Prostate gland (tissue), 2 donors: Measurements from ENCODE around the gene APBA2. TPM values are rescaled to one million over a fixed set of nuclear protein-coding genes. Genes with fewer than 3 reads are reported as not detected.

ENCODE experiments used
- DNase-seq: peaks from one replicate; pipeline ENCODE4 v3.0.0-alpha.2; 2019; ENCODE audit warnings: low spot score
- H3K27ac ChIP-seq, 2 donors: fragments of 200-600 bp; sonication (generic); 2 replicates each; pipeline ENCODE4 v1.5.1; 2017 to 2019
- H3K27me3 ChIP-seq: fragments of 200-600 bp; sonication (generic); replicated peaks from 2 replicates; pipeline ENCODE4 v1.5.1; 2019; ENCODE audit not compliant: insufficient read depth
- H3K36me3 ChIP-seq, 2 donors: fragments of 200-600 bp; sonication (generic); 1 replicate in 1 of 2; 2 replicates in 1 of 2; pipeline versions ENCODE4 v1.5.1 to v1.8.1; 2017 to 2019
- H3K4me1 ChIP-seq: fragments of 200-600 bp; sonication (generic); replicated peaks from 2 replicates; pipeline ENCODE4 v1.5.1; 2019
- H3K4me3 ChIP-seq, 2 donors: fragments of 200-600 bp; sonication (generic); 2 replicates each; pipeline ENCODE4 v1.5.1; 2017 to 2019
- H3K9me3 ChIP-seq: fragments of 200-600 bp; sonication (generic); 2 replicates; pipeline ENCODE4 v1.5.1; 2017
- CTCF ChIP-seq, 4 experiments: fragments of 200-600 bp in 2 of 4; fragments of 450-650 bp in 2 of 4; sonication (generic) in 2 of 4; IDR thresholded peaks; 1 replicate in 3 of 4; 2 replicates in 1 of 4; pipeline ENCODE4 v1.5.1; 2016 to 2019; ENCODE audit warnings: antibody characterized with exemption in 4 of 4, mild to moderate bottlenecking in 2 of 4, moderate library complexity in 2 of 4
- POLR2A ChIP-seq: fragments of 450-650 bp; IDR thresholded peaks from one replicate; pipeline ENCODE4 v1.6.1; 2016; ENCODE audit warnings: antibody characterized with exemption, mild to moderate bottlenecking
- POLR2AphosphoS5 ChIP-seq: sonication (generic); formaldehyde crosslinking; IDR thresholded peaks from one replicate; pipeline ENCODE4 v1.6.1; 2017; ENCODE audit warnings: antibody characterized with exemption
- WGBS: methylation state at CpG from one replicate; pipeline ENCODE4 v1.1.5; 2018; 5-methylcytosine and 5-hydroxymethylcytosine counted together
- intact Hi-C: fragments of 100-400 bp; cut with DNase I; formaldehyde crosslinking; loops from one replicate; pipeline ENCODE4 v1.14.2; 2022
- total RNA-seq, 2 donors: library from RNA; depleted of rRNA; stranded (reverse); fragments of >200 nt; gene quantifications; one replicate each; pipeline ENCODE4 v1.1.0, GENCODE V29; 2016

APBA2 gene
- total RNA-seq, 2 donors from 2014 or later: 2.6 to 25.3 TPM

- no peak for TF ChIP-seq POLR2A
- TF ChIP-seq POLR2AphosphoS5: no peak
- TF ChIP-seq CTCF (IDR thresholded peaks at IDR 0.05): no peak
- Histone ChIP-seq H3K36me3 (no peaks in the 10 kb centered on the region), H3K4me3 (no peak overlapping the region), H3K9me3 (no peaks in the 10 kb centered on the region), H3K27me3 (no peaks in the 10 kb centered on the region), H3K27ac (no peak overlapping the region), H3K4me1 (no peaks in the 10 kb centered on the region)
- WGBS: 90% methylated on average over 8 of the region's 8 CpGs
- DNase-seq: no peak
- intact Hi-C loops: loop anchor here (10.0 kb wide), 1 partner anchor 62 kb away; no protein-coding TSS in a partner anchor
These were observed 51.5 kb downstream of the APBA2 start for GRCh38 chr15:28937271-28937670.

- 87% methylated on average over 10 of the region's 10 CpGs for WGBS
- no peaks in the 10 kb centered on the region for H3K36me3 ChIP-seq
- no peak overlapping the region for H3K4me3 ChIP-seq
- H3K9me3 ChIP-seq: no peaks in the 10 kb centered on the region
- TF ChIP-seq POLR2AphosphoS5 (no peak), POLR2A (no peak), CTCF (IDR thresholded peaks at IDR 0.05) (no peak)
- H3K27me3 ChIP-seq: no peaks in the 10 kb centered on the region
- no peaks in the 10 kb centered on the region for H3K4me1 ChIP-seq
- intact Hi-C loops: no loop called here
- DNase-seq: no peak
- no peak overlapping the region for H3K27ac ChIP-seq
These were observed 56.3 kb downstream of the APBA2 start for GRCh38 chr15:28942046-28942445.

GRCh38 chr15:28942571-28942970 is 56.8 kb downstream of the APBA2 start:
- DNase-seq: no peak
- Histone ChIP-seq H3K4me1 (no peaks in the 10 kb centered on the region), H3K36me3 (no peaks in the 10 kb centered on the region), H3K4me3 (no peak overlapping the region), H3K27ac (no peak overlapping the region), H3K27me3 (no peaks in the 10 kb centered on the region), H3K9me3 (no peaks in the 10 kb centered on the region)
- 93% methylated on average over 9 of the region's 15 CpGs for WGBS
- intact Hi-C loops: no loop called here
- TF ChIP-seq POLR2A (no peak), CTCF (IDR thresholded peaks at IDR 0.05) (no peak), POLR2AphosphoS5 (no peak)

- intact Hi-C loops: no loop called here
- no peaks in the 10 kb centered on the region for H3K4me1 ChIP-seq
- no peak overlapping the region for H3K27ac ChIP-seq
- no peak for DNase-seq
- H3K27me3 ChIP-seq: no peaks in the 10 kb centered on the region
- no peak overlapping the region for H3K4me3 ChIP-seq
- H3K9me3 ChIP-seq: no peaks in the 10 kb centered on the region
- 91% methylated on average over 8 of the region's 8 CpGs for WGBS
- TF ChIP-seq CTCF (IDR thresholded peaks at IDR 0.05) (no peak), POLR2A (no peak), POLR2AphosphoS5 (no peak)
- no peaks in the 10 kb centered on the region for H3K36me3 ChIP-seq
These were observed 57.4 kb downstream of the APBA2 start for GRCh38 chr15:28943146-28943545.

- Histone ChIP-seq H3K9me3 (no peaks in the 10 kb centered on the region), H3K27ac (no peak overlapping the region), H3K36me3 (no peaks in the 10 kb centered on the region), H3K4me3 (no peak overlapping the region), H3K4me1 (no peaks in the 10 kb centered on the region), H3K27me3 (no peaks in the 10 kb centered on the region)
- intact Hi-C loops: no loop called here
- DNase-seq: no peak
- TF ChIP-seq CTCF (IDR thresholded peaks at IDR 0.05) (no peak), POLR2A (no peak), POLR2AphosphoS5 (no peak)
- 91% methylated on average over 11 of the region's 11 CpGs for WGBS
These were observed 57.9 kb downstream of the APBA2 start for GRCh38 chr15:28943611-28944230.
